ENCODE measurements around the gene TMEM132D.

Gene TMEM132D

DNA sequence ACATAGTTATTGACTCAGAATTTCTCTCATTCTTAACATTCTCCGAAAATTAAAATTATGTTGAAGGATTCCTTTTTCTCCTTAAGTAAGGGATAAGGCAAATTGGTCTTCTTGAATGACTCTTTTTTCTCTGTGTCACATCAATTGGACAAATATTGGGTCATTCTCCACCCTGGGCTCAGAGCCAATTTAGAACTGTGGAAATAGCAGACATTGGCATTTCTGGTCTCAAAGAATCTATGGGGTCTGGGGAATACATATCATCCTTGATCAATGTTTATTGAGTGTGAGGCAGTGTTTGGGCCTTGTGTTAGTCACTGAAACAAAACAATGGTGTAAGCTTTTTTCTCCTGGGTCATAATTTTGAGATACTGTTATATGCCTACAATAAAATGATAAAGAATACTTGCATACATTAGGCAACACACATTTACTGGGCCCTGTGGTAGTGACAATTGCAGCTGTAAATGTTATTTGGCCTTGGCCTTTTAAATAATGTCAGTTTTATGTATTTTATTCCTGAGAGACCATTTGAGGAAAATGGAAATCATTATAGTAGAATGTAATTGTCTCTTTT is 414.6 kb downstream of the TMEM132D start:
- Mint-ChIP-seq H3K4me3 (no peak overlapping the region), H3K27me3 (ENCODE audit: low read depth) (peaks cover 4% of the 10 kb centered on the region), H3K36me3 (ENCODE audit: low read depth) (no peaks in the 10 kb centered on the region), H3K4me1 (no peaks in the 10 kb centered on the region), H3K9me3 (no peaks in the 10 kb centered on the region), H3K27ac (no peak overlapping the region)
- TF ChIP-seq, protein P1, sequence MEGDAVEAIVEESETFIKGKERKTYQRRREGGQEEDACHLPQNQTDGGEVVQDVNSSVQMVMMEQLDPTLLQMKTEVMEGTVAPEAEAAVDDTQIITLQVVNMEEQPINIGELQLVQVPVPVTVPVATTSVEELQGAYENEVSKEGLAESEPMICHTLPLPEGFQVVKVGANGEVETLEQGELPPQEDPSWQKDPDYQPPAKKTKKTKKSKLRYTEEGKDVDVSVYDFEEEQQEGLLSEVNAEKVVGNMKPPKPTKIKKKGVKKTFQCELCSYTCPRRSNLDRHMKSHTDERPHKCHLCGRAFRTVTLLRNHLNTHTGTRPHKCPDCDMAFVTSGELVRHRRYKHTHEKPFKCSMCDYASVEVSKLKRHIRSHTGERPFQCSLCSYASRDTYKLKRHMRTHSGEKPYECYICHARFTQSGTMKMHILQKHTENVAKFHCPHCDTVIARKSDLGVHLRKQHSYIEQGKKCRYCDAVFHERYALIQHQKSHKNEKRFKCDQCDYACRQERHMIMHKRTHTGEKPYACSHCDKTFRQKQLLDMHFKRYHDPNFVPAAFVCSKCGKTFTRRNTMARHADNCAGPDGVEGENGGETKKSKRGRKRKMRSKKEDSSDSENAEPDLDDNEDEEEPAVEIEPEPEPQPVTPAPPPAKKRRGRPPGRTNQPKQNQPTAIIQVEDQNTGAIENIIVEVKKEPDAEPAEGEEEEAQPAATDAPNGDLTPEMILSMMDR (IDR thresholded peaks at IDR 0.05; ENCODE audit: unreplicated experiment in 3 of 3): no peak

DNA sequence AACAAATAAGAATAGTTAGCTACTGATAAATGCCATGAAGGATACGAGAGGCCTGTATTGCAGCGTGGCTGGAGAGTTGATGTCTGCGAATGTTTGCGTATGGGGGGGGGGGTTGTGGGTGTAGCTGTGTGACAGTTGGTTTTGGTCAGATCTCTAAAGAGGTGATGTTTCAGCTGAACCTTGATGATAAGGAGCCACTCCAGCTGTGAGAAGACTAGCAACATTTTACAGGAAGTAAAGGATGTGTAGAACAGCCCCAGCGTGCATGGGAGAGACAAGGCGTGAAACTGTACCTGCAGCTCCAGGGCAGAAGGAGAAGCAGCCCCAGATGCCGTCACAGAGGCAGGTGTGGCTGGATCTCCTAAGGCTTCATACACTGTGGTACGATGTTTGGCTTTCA is 416.9 kb downstream of the TMEM132D start:
- Mint-ChIP-seq H3K27me3 (ENCODE audit: low read depth) (peaks cover 4% of the 10 kb centered on the region), H3K9me3 (no peaks in the 10 kb centered on the region), H3K27ac (no peak overlapping the region), H3K4me3 (no peak overlapping the region), H3K36me3 (ENCODE audit: low read depth) (no peaks in the 10 kb centered on the region), H3K4me1 (no peaks in the 10 kb centered on the region)
- TF ChIP-seq, protein P1 (IDR thresholded peaks at IDR 0.05; ENCODE audit: unreplicated experiment in 3 of 3): no peak

DNA sequence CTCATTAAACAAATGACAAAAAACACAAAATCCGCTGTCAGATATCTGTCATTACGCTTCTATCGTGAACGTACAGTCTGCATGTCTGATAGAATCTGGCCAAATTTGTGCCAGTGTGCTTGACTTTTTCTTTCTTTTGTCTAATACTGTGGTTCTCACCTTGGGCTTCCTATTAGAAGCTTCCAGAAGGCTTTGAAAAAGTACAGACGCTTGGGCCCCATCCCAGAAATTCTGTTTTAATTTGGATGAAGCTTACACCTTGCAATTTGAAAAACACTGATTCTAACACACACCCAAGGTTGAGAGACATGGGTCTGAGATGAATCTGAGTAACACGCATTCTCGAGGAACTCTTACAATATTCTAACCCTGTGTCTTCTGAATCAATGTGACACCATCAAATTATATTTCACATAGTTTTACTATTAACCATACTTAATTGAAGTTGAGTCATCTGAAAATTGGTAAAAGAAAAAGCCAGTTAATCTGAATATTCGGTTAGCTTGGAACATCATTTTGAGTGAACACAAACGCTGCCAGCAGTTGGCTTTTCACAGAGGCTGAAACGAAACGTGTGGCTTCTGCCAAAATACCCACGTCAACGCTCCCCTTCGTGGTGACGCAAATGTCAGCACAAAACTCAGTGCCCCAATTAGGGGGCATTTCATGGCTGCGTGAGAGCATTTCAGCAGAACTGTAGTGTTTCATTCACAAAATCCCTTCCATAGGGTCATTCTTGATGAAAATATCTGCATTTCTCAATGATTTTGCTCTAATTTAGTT is 420.5 kb downstream of the TMEM132D start:
- H3K9me3 Mint-ChIP-seq: no peaks in the 10 kb centered on the region
- no peaks in the 10 kb centered on the region for H3K36me3 Mint-ChIP-seq (ENCODE audit: low read depth)
- H3K27ac Mint-ChIP-seq: no peak overlapping the region
- H3K4me1 Mint-ChIP-seq: no peaks in the 10 kb centered on the region
- H3K4me3 Mint-ChIP-seq: no peak overlapping the region
- TF ChIP-seq, protein P1 (IDR thresholded peaks at IDR 0.05; ENCODE audit: unreplicated experiment in 3 of 3): no peak
- H3K27me3 Mint-ChIP-seq (ENCODE audit: low read depth): peaks cover 7% of the 10 kb centered on the region

DNA sequence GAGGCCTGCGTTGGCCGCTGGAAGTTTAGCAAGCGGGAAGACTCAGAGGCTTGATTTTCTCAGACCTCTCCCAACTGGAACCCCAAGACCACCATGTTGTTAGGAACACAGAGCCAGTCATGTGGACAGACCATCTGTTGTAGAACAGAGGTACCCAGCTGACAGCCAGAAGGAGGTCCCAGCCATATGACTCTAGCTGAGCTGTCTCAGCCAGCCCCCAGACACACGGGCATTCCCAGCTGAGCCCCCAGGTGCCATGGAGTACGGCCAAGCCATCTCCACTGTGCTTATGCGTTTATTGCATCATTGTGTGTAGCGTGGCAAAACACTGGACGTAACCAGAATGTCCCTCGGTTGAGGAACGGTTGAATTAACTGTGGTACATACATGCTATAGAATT is 421.9 kb downstream of the TMEM132D start:
- no peaks in the 10 kb centered on the region for H3K9me3 Mint-ChIP-seq
- H3K4me3 Mint-ChIP-seq: no peak overlapping the region
- TF ChIP-seq, protein P1 (IDR thresholded peaks at IDR 0.05; ENCODE audit: unreplicated experiment in 3 of 3): no peak

DNA sequence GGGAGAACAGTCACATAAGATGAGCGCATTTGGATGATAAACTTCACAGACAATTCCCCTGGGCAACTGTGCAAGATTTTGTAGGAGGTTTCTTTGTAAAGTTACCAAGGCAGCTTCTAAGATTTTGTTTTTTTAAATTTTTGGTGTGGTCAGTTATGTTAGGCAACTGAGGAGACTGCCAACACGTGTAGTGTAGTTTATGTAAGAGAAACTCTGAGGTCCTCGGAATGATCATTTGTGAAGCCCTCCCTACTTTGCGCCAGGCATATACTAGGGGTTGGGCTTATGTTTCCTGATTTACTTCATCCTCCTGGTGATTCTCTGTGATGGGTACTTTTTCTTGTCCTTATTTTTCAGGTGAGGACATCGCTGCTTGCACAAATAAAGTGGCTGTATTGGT is 433.6 kb downstream of the TMEM132D start:
- Mint-ChIP-seq H3K36me3 (ENCODE audit: low read depth) (no peaks in the 10 kb centered on the region), H3K27me3 (ENCODE audit: low read depth) (peaks cover 7% of the 10 kb centered on the region), H3K9me3 (no peaks in the 10 kb centered on the region), H3K4me3 (no peak overlapping the region), H3K4me1 (peaks cover 4% of the 10 kb centered on the region), H3K27ac (no peak overlapping the region)
- TF ChIP-seq, protein P1 (IDR thresholded peaks at IDR 0.05; ENCODE audit: unreplicated experiment in 3 of 3): no peak

More for the DNA sequence above, 421.9 kb downstream of the TMEM132D start:
- no peaks in the 10 kb centered on the region for H3K4me1 Mint-ChIP-seq
- H3K27me3 Mint-ChIP-seq (ENCODE audit: low read depth): peaks cover 11% of the 10 kb centered on the region
- H3K36me3 Mint-ChIP-seq (ENCODE audit: low read depth): no peaks in the 10 kb centered on the region
- H3K27ac Mint-ChIP-seq: no peak overlapping the region

DNA sequence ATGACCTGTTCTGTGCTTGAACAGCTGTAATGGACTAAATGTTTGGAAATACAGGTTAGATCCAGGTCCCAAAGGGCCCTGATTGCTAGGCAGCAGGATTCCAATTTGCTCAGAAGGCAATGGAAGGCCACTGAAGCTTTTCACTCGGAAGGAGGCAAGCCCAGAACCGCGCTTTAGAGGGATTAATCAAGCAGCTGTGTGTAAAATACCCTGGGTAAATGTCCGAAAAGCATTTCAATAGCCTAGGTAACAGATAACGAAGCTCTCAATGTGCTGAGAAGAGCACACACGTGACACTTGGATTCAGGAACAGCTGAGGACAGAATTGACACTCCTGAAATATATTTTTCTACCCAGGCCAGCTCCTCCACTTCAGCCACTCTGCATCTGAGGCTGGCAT is 436.1 kb downstream of the TMEM132D start:
- no peak overlapping the region for H3K27ac Mint-ChIP-seq
- no peak overlapping the region for H3K4me3 Mint-ChIP-seq
- H3K4me1 Mint-ChIP-seq: peaks cover 4% of the 10 kb centered on the region
- TF ChIP-seq, protein P1 (IDR thresholded peaks at IDR 0.05; ENCODE audit: unreplicated experiment in 3 of 3): no peak
- no peaks in the 10 kb centered on the region for H3K36me3 Mint-ChIP-seq (ENCODE audit: low read depth)
- H3K27me3 Mint-ChIP-seq (ENCODE audit: low read depth): peaks cover 4% of the 10 kb centered on the region
- no peaks in the 10 kb centered on the region for H3K9me3 Mint-ChIP-seq

Data from nephron (organoid).